H9 (cell line): ENCODE measurements around the gene LRPAP1. TPM values are rescaled to one million over a fixed set of nuclear protein-coding genes. Genes with fewer than 3 reads are reported as not detected.

Source experiments
- DNase-seq: peaks from one replicate; pipeline ENCODE4 v3.0.0-alpha.2; 2017
- H2AFZ ChIP-seq: one replicate; pipeline ENCODE4 v1.6.1; 2013; ENCODE audit warnings: mild to moderate bottlenecking, low read length, control low read depth, moderate library complexity
- H2AK5ac ChIP-seq: 2 replicates; pipeline ENCODE4 v1.6.1; 2013; ENCODE audit warnings: low read length, control low read depth, mixed read lengths; ENCODE audit not compliant: insufficient read length
- H2BK120ac ChIP-seq: one replicate; pipeline ENCODE4 v1.6.1; 2013; ENCODE audit warnings: low read depth, mild to moderate bottlenecking, low read length, control low read depth, inconsistent platforms; ENCODE audit not compliant: poor library complexity, severe bottlenecking
- H2BK12ac ChIP-seq: 2 replicates; pipeline ENCODE4 v1.6.1; 2013; ENCODE audit warnings: low read length, control low read depth, mixed read lengths, low read depth; ENCODE audit not compliant: insufficient read length
- H2BK15ac ChIP-seq: 2 replicates; pipeline ENCODE4 v1.6.1; 2013; ENCODE audit warnings: low read depth, low read length, control low read depth
- H2BK20ac ChIP-seq: one replicate; pipeline ENCODE4 v1.6.1; 2013; ENCODE audit warnings: low read depth, mild to moderate bottlenecking, low read length, control low read depth, inconsistent platforms; ENCODE audit not compliant: poor library complexity, severe bottlenecking
- H2BK5ac ChIP-seq: 2 replicates; pipeline ENCODE4 v1.6.1; 2013; ENCODE audit warnings: low read length, control low read depth, mixed read lengths; ENCODE audit not compliant: insufficient read length
- H3K14ac ChIP-seq: 2 replicates; pipeline ENCODE4 v1.6.1; 2013; ENCODE audit warnings: low read length, control low read depth; ENCODE audit not compliant: insufficient read depth
- H3K18ac ChIP-seq: 2 replicates; pipeline ENCODE4 v1.6.1; 2013; ENCODE audit warnings: low read depth, mild to moderate bottlenecking, mixed read lengths, low read length, control low read depth; ENCODE audit not compliant: insufficient read length
- H3K23ac ChIP-seq: 2 replicates; pipeline ENCODE4 v1.6.1; 2013; ENCODE audit warnings: low read length, control low read depth, mixed read lengths, low read depth; ENCODE audit not compliant: insufficient read length
- H3K23me2 ChIP-seq: 2 replicates; pipeline ENCODE4 v1.6.1; 2013; ENCODE audit warnings: low read depth, mild to moderate bottlenecking, mixed read lengths, low read length, control low read depth; ENCODE audit not compliant: insufficient read length, poor library complexity, severe bottlenecking
- H3K27ac ChIP-seq: 2 replicates; pipeline ENCODE4 v1.5.1; 2013; ENCODE audit warnings: low read length, control low read depth, mixed read lengths, low read depth; ENCODE audit not compliant: insufficient read length
- H3K27me3 ChIP-seq: 2 replicates; pipeline ENCODE4 v1.6.1; 2013; ENCODE audit warnings: low read length, control low read depth, inconsistent platforms; ENCODE audit not compliant: insufficient read depth
- H3K4ac ChIP-seq: 2 replicates; pipeline ENCODE4 v1.6.1; 2013; ENCODE audit warnings: low read depth, mild to moderate bottlenecking, control low read depth, inconsistent platforms, low read length, moderate library complexity
- H3K4me1 ChIP-seq: 2 replicates; pipeline ENCODE4 v1.6.1; 2013; ENCODE audit warnings: low read length, control low read depth, inconsistent platforms; ENCODE audit not compliant: insufficient read depth
- H3K4me2 ChIP-seq: 2 replicates; pipeline ENCODE4 v1.6.1; 2013; ENCODE audit warnings: low read length, control low read depth, mixed read lengths; ENCODE audit not compliant: insufficient read length, insufficient read depth
- H3K56ac ChIP-seq: 2 replicates; pipeline ENCODE4 v1.6.1; 2013; ENCODE audit warnings: low read depth, mild to moderate bottlenecking, mixed read lengths, low read length, control low read depth; ENCODE audit not compliant: insufficient read length
- H3K79me1 ChIP-seq: 2 replicates; pipeline ENCODE4 v1.6.1; 2013; ENCODE audit warnings: low read depth, mild to moderate bottlenecking, moderate library complexity, low read length, control low read depth, inconsistent platforms; ENCODE audit not compliant: insufficient read depth, poor library complexity, severe bottlenecking
- H3K79me2 ChIP-seq: 2 replicates; pipeline ENCODE4 v1.6.1; 2013; ENCODE audit warnings: low read length, control low read depth, inconsistent platforms; ENCODE audit not compliant: insufficient read depth
- H3K9ac ChIP-seq: 2 replicates; pipeline ENCODE4 v1.6.1; 2013; ENCODE audit warnings: low read length, control low read depth, mixed read lengths; ENCODE audit not compliant: insufficient read length; ENCODE audit errors: extremely low read depth
- H3K9me3 ChIP-seq: one replicate; pipeline ENCODE4 v1.6.1; 2013; ENCODE audit warnings: low read depth, low read length, inconsistent platforms; ENCODE audit not compliant: control insufficient read depth
- H3T11ph ChIP-seq: one replicate; pipeline ENCODE4 v1.6.1; 2013; ENCODE audit warnings: mild to moderate bottlenecking, low read length, control low read depth, inconsistent platforms
- H4K20me1 ChIP-seq: one replicate; pipeline ENCODE4 v1.6.1; 2013; ENCODE audit not compliant: control insufficient read depth, insufficient read length, insufficient read depth
- H4K5ac ChIP-seq: 2 replicates; pipeline ENCODE4 v1.6.1; 2013; ENCODE audit warnings: low read depth, mild to moderate bottlenecking, mixed read lengths, low read length, control low read depth; ENCODE audit not compliant: insufficient read length
- H4K8ac ChIP-seq: replicated peaks from 2 replicates; pipeline ENCODE4 v1.6.1; 2013; ENCODE audit warnings: low read length, control low read depth, mixed read lengths, low read depth; ENCODE audit not compliant: insufficient read length
- H4K91ac ChIP-seq: 2 replicates; pipeline ENCODE4 v1.6.1; 2013; ENCODE audit warnings: low read depth, mild to moderate bottlenecking, moderate library complexity, mixed read lengths, low read length, control low read depth; ENCODE audit not compliant: insufficient read length
- H3K27ac Mint-ChIP-seq, 3 experiments: 2 replicates in 2 of 3; 3 replicates in 1 of 3; pipeline ENCODE4 v1.8.0; 2020 to 2021; ENCODE audit warnings: mixed read lengths in 3 of 3, mild to moderate bottlenecking in 1 of 3, moderate library complexity in 1 of 3
- H3K27me3 Mint-ChIP-seq: 2 replicates; pipeline ENCODE4 v1.8.0; 2021; ENCODE audit warnings: low read depth, mild to moderate bottlenecking, moderate library complexity, mixed read lengths
- H3K36me3 Mint-ChIP-seq, 3 experiments: 2 replicates in 2 of 3; 3 replicates in 1 of 3; pipeline ENCODE4 v1.8.0; 2020 to 2021; ENCODE audit warnings: low read depth in 3 of 3, mixed read lengths in 3 of 3; ENCODE audit not compliant: insufficient read depth in 1 of 3
- H3K4me1 Mint-ChIP-seq, 2 experiments: 2 replicates each; pipeline ENCODE4 v1.8.0; 2020; ENCODE audit warnings: mixed read lengths in 2 of 2
- H3K4me3 Mint-ChIP-seq, 2 experiments: 2 replicates in 1 of 2; 3 replicates in 1 of 2; pipeline ENCODE4 v1.8.0; 2020 to 2021; ENCODE audit warnings: mild to moderate bottlenecking in 2 of 2, mixed read lengths in 2 of 2, moderate library complexity in 1 of 2
- H3K9me3 Mint-ChIP-seq, 2 experiments: 2 replicates in 1 of 2; 3 replicates in 1 of 2; pipeline ENCODE4 v1.8.0; 2020; ENCODE audit warnings: mild to moderate bottlenecking in 2 of 2, mixed read lengths in 2 of 2, moderate library complexity in 1 of 2
- WGBS: extraction: QIAGEN DNeasy Blood & Tissue Kit; methylation state at CpG from one replicate; pipeline ENCODE4 v1.1.7; 2013; ENCODE audit warnings: missing lambda C conversion rate, low lambda C conversion rate, mixed read lengths; ENCODE audit not compliant: insufficient read length; ENCODE audit errors: extremely low coverage; 5-methylcytosine and 5-hydroxymethylcytosine counted together
- total RNA-seq: library from RNA; stranded (reverse); gene quantifications from 2 replicates; pipeline ENCODE4 v1.2.1, GENCODE V29; 2021
- TF ChIP-seq, protein P1 (sequence below): fragments of 200-600 bp; sonication (generic); conservative IDR thresholded peaks from 3 replicates; pipeline ENCODE4 v1.8.0; 2021; ENCODE audit warnings: antibody characterized with exemption, mild to moderate bottlenecking

The LRPAP1 gene
- total RNA-seq, 1 experiment from 2014 or later: 85.9 TPM

DNA sequence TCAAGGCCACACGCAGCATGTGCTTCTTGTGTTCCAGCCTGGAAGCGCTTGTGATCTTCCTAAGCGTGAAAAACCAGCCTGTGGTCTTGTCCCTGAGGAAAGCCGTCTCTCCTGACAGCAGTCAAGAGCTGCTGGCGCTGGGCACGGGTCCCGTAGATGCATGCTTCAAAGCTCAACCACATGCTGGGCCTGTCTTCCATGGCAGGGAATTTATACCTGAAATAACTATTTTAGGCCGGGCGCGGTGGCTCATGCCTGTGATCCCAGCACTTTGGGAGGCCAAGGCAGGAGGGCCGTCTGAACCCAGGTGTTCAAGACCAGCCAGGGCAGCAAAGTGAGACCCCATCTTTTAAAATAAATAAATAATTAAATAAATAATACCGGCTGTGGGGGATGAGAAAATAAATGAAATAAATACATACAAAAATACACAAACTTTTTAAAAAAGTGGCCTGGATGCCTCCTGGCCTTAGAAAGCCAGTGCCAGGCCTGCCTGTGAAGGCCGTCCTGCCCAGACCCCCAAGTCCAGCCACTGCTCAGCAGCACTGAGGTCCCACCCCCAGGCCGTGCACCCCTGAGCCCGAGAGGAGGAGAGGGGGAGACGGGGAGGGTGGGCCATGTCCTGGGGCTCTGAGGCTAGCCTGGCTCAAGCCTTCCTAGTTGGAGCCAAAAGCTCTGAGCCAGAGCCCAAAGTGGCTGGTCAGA lies 10.4 kb downstream of the LRPAP1 start:
- H2BK120ac ChIP-seq: no peak overlapping the region
- H2BK20ac ChIP-seq: no peak overlapping the region
- H2BK15ac ChIP-seq: no peak overlapping the region
- no peak overlapping the region for H3K4ac ChIP-seq
- Mint-ChIP-seq H3K27ac (peak overlapping the region in 1 of 3 experiments; percentile 50; a peak in 1 of 7 replicates), H3K4me3 (no peak overlapping the region), H3K36me3 (peaks cover 28 to 61% (median 60%) of the 10 kb centered on the region in 3 experiments), H3K9me3 (no peaks in the 10 kb centered on the region), H3K4me1 (peaks cover 0 to 3% of the 10 kb centered on the region in 2 experiments; a peak in 2 of 4 replicates), H3K27me3 (no peaks in the 10 kb centered on the region; the same call in 1 of the 2 replicates)
- no peaks in the 10 kb centered on the region for H3K4me1 ChIP-seq
- H2AFZ ChIP-seq: no peak overlapping the region
- no peak overlapping the region for H3T11ph ChIP-seq
- no peak overlapping the region for H2BK5ac ChIP-seq
- no peaks in the 10 kb centered on the region for H4K20me1 ChIP-seq
- no peak overlapping the region for H3K23ac ChIP-seq
- TF ChIP-seq, protein P1, sequence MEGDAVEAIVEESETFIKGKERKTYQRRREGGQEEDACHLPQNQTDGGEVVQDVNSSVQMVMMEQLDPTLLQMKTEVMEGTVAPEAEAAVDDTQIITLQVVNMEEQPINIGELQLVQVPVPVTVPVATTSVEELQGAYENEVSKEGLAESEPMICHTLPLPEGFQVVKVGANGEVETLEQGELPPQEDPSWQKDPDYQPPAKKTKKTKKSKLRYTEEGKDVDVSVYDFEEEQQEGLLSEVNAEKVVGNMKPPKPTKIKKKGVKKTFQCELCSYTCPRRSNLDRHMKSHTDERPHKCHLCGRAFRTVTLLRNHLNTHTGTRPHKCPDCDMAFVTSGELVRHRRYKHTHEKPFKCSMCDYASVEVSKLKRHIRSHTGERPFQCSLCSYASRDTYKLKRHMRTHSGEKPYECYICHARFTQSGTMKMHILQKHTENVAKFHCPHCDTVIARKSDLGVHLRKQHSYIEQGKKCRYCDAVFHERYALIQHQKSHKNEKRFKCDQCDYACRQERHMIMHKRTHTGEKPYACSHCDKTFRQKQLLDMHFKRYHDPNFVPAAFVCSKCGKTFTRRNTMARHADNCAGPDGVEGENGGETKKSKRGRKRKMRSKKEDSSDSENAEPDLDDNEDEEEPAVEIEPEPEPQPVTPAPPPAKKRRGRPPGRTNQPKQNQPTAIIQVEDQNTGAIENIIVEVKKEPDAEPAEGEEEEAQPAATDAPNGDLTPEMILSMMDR: no peak
- no peaks in the 10 kb centered on the region for H3K79me1 ChIP-seq
- H4K5ac ChIP-seq: no peak overlapping the region
- H2AK5ac ChIP-seq: no peak overlapping the region
- H3K14ac ChIP-seq: no peak overlapping the region
- H4K8ac ChIP-seq: no peak overlapping the region
- H3K18ac ChIP-seq: no peak overlapping the region
- H3K4me2 ChIP-seq: no peak overlapping the region
- no peak overlapping the region for H3K56ac ChIP-seq
- no CpG with 5 or more reads among the region's 16 CpGs for WGBS
- H3K9ac ChIP-seq: no peak overlapping the region
- H3K27me3 ChIP-seq: no peaks in the 10 kb centered on the region
- H3K27ac ChIP-seq: no peak overlapping the region
- H3K79me2 ChIP-seq: no peaks in the 10 kb centered on the region
- no peaks in the 10 kb centered on the region for H3K9me3 ChIP-seq
- no peaks in the 10 kb centered on the region for H3K23me2 ChIP-seq
- DNase-seq: no peak
- H4K91ac ChIP-seq: no peak overlapping the region
- no peak overlapping the region for H2BK12ac ChIP-seq
